ENCODE measurements around the gene ZNF525. TPM values are rescaled to one million over a fixed set of nuclear protein-coding genes. Genes with fewer than 3 reads are reported as not detected.

ZNF525 gene
- total and polyA plus RNA-seq, 2 of the 13 experiments (the other 11 are each of a cell fraction or from before 2014, with no cell fraction given) = 3.4 to 8.7 TPM

DNA sequence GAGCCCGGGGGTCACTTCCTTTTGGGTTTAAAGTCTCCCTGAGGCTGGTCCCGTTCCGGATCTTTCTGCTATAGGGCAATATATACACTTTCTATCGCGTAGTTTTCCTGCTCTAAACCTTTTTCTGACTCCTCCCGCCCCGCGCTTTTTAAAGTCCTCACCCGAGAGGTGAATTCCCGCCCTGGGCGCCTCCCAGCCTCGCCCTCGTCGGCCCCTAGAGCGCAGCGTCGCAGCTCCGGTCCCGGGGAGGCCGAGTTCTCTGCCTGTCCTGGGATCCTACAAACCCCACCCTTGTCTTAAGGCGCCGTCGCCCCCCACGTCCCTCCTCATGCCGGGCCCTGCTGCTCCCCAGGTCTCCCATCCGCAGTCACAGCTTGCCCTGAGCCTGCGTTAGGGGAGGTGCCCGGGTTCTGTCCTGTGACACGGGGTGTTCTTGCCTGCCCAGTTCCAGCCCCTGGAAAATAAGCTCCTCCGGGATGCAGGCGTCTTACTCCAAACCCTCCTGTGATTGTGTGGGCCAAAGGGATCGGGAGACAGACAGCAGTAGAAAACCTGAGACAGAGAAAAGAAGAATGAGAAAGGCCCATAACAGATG, 491 bp downstream of the ZNF525 start (continued):
- TF ChIP-seq, protein P1, sequence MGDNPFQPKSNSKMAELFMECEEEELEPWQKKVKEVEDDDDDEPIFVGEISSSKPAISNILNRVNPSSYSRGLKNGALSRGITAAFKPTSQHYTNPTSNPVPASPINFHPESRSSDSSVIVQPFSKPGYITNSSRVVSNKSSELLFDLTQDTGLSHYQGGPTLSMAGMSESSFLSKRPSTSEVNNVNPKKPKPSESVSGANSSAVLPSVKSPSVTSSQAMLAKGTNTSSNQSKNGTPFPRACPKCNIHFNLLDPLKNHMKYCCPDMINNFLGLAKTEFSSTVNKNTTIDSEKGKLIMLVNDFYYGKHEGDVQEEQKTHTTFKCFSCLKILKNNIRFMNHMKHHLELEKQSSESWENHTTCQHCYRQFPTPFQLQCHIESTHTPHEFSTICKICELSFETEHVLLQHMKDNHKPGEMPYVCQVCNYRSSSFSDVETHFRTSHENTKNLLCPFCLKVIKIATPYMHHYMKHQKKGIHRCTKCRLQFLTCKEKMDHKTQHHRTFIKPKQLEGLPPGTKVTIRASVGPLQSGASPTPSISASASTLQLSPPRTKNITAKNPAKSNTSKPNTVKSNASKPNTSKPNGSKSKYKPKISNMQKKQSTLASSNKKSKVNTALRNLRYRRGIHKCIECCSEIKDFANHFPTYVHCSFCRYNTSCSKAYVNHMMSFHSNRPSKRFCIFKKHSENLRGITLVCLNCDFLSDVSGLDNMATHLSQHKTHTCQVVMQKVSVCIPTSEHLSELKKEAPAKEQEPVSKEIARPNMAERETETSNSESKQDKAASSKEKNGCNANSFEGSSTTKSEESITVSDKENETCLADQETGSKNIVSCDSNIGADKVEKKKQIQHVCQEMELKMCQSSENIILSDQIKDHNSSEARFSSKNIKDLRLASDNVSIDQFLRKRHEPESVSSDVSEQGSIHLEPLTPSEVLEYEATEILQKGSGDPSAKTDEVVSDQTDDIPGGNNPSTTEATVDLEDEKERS (CRISPR knock-in tag; IDR thresholded peaks at IDR 0.05) = no peak
- peak; percentile 7; the same call in 1 of the 2 replicates for TF ChIP-seq GABPB1 (CRISPR knock-in tag; IDR thresholded peaks at IDR 0.05)

DNA sequence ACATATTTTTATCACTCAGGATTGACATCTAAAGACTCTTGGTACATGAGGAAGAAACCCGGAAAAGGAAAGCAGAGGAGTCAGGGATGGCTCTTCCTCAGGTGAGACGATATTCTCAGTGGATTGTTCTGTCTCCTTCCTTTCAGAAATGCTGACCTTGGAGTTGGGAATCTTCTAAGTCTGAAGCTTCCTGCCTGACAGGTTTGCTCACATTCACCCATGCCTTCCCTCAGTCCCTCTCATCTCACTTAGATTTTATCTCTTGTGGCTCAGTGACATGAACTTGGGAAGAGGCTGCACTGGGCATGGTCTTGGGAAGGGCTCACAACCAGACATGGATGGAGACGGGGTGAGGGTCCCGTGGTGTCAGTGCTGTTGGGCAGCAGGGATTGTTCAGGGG, 6.7 kb downstream of the ZNF525 start:
- ChIA-PET CTCF (ENCODE audit: low intra/inter-chr PET ratio, low total read pairs) (no interaction called here), POLR2A (no interaction called here)
- no peaks in the 10 kb centered on the region; a peak in 1 of 5 replicates for H3K27me3 ChIP-seq (ENCODE audit: control insufficient read depth in 1 of 2, insufficient read depth in 2 of 2, low read length in 2 of 2)
- no peaks in the 10 kb centered on the region for H3K4me1 ChIP-seq (ENCODE audit: insufficient read depth, low read length)
- H4K20me1 ChIP-seq (ENCODE audit: insufficient read depth, low read length) = no peaks in the 10 kb centered on the region
- no peak overlapping the region for H2AFZ ChIP-seq (ENCODE audit: low read length)
- intact Hi-C loops (cut with micrococcal nuclease; ENCODE audit: unreplicated experiment) = no loop called here
- in situ Hi-C loops (cut with HindIII; ENCODE audit: extremely low pct_ligation_motif_present, low pct_unique_long_range_greater_than_20kb) = no loop called here
- ATAC-seq (no peak), FAIRE-seq (no peak), DNase-seq (ENCODE audit: low spot score) (no peak)
- no peak overlapping the region for H3K4me3 ChIP-seq (replicated peaks in 1 of 3; ENCODE audit: insufficient read depth in 1 of 3, low read depth in 2 of 3, low read length in 3 of 3)
- WGBS (ENCODE audit: low lambda C conversion rate) = 56% methylated on average over 4 of the region's 4 CpGs
- no peaks in the 10 kb centered on the region for H3K79me2 ChIP-seq (ENCODE audit: insufficient read depth, low read length)
- H3K4me2 ChIP-seq (ENCODE audit: low read depth, low read length) = no peak overlapping the region
- H3K9ac ChIP-seq (ENCODE audit: insufficient read depth, low read depth, low read length) = no peak overlapping the region
- peaks cover 0 to 3% of the 10 kb centered on the region in 2 experiments; a peak in 1 of 5 replicates for H3K36me3 ChIP-seq (replicated peaks in 1 of 2; ENCODE audit: control insufficient read depth in 1 of 2, insufficient read depth in 2 of 2, low read length in 2 of 2)
- no peaks in the 10 kb centered on the region for H3K9me3 ChIP-seq (ENCODE audit: low read length)
- no peak overlapping the region for H3K27ac ChIP-seq (ENCODE audit: extremely low read length, insufficient read depth, low read length)
- BruUV-seq (replicated peaks) = no TSS peak
- TF ChIP-seq, protein P2, sequence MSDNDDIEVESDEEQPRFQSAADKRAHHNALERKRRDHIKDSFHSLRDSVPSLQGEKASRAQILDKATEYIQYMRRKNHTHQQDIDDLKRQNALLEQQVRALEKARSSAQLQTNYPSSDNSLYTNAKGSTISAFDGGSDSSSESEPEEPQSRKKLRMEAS (IDR thresholded peaks at IDR 0.05) = no peak
- TF ChIP-seq HOXD1 (CRISPR knock-in tag; IDR thresholded peaks at IDR 0.05) (no peak), ASH2L (IDR thresholded peaks at IDR 0.05; ENCODE audit: insufficient read length, low read depth, low read length) (no peak), HNRNPH1 (optimal IDR thresholded peaks at IDR 0.05; ENCODE audit: low read depth, low read length) (no peak), ZNF543 (CRISPR knock-in tag; IDR thresholded peaks at IDR 0.05) (no peak), ZNF17 (CRISPR knock-in tag; IDR thresholded peaks at IDR 0.05) (no peak), ELF3 (CRISPR knock-in tag; IDR thresholded peaks at IDR 0.05) (no peak), CREB1 (IDR thresholded peaks at IDR 0.05) (no peak), CREB1 (CRISPR knock-in tag; IDR thresholded peaks at IDR 0.05) (no peak), TOPORS (CRISPR knock-in tag; IDR thresholded peaks at IDR 0.05) (no peak), FOXK2 (IDR thresholded peaks at IDR 0.05) (no peak), FOXJ3 (CRISPR knock-in tag; IDR thresholded peaks at IDR 0.05; ENCODE audit: borderline replicate concordance) (no peak)
- TF ChIP-seq, protein P3, sequence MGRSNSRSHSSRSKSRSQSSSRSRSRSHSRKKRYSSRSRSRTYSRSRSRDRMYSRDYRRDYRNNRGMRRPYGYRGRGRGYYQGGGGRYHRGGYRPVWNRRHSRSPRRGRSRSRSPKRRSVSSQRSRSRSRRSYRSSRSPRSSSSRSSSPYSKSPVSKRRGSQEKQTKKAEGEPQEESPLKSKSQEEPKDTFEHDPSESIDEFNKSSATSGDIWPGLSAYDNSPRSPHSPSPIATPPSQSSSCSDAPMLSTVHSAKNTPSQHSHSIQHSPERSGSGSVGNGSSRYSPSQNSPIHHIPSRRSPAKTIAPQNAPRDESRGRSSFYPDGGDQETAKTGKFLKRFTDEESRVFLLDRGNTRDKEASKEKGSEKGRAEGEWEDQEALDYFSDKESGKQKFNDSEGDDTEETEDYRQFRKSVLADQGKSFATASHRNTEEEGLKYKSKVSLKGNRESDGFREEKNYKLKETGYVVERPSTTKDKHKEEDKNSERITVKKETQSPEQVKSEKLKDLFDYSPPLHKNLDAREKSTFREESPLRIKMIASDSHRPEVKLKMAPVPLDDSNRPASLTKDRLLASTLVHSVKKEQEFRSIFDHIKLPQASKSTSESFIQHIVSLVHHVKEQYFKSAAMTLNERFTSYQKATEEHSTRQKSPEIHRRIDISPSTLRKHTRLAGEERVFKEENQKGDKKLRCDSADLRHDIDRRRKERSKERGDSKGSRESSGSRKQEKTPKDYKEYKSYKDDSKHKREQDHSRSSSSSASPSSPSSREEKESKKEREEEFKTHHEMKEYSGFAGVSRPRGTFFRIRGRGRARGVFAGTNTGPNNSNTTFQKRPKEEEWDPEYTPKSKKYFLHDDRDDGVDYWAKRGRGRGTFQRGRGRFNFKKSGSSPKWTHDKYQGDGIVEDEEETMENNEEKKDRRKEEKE (IDR thresholded peaks at IDR 0.05) = no peak
- TF ChIP-seq, protein P4, sequence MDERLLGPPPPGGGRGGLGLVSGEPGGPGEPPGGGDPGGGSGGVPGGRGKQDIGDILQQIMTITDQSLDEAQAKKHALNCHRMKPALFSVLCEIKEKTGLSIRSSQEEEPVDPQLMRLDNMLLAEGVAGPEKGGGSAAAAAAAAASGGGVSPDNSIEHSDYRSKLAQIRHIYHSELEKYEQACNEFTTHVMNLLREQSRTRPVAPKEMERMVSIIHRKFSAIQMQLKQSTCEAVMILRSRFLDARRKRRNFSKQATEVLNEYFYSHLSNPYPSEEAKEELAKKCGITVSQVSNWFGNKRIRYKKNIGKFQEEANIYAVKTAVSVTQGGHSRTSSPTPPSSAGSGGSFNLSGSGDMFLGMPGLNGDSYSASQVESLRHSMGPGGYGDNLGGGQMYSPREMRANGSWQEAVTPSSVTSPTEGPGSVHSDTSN (CRISPR knock-in tag; IDR thresholded peaks at IDR 0.05) = no peak

Data from HepG2 (cell line).